AG08395 (cell line): ENCODE measurements around the gene ATF7IP.

Source experiments
- DNase-seq: peaks from one replicate; pipeline ENCODE4 v3.0.0; 2012; ENCODE audit warnings: mixed read lengths, low spot score

The ATF7IP gene

GRCh38 chr12:14481201-14481600, 115.7 kb downstream of the ATF7IP start:
- no peak for DNase-seq

GRCh38 chr12:14482361-14482760, 116.9 kb downstream of the ATF7IP start:
- DNase-seq: no peak

- DNase-seq: no peak
Measured at GRCh38 chr12:14482886-14483285, 117.4 kb downstream of the ATF7IP start.

GRCh38 chr12:14495326-14495725, 129.8 kb downstream of the ATF7IP start:
- no peak for DNase-seq

- DNase-seq: no peak
Measured at GRCh38 chr12:14505626-14506596, 140.4 kb downstream of the ATF7IP start.

GRCh38 chr12:14510574-14510973, 145.1 kb downstream of the ATF7IP start:
- DNase-seq: no peak

- DNase-seq: peak; percentile 7
Measured at GRCh38 chr12:14514154-14514842, 148.8 kb downstream of the ATF7IP start.

- no peak for DNase-seq
Measured at GRCh38 chr12:14514946-14515345, 149.5 kb downstream of the ATF7IP start.

- no peak for DNase-seq
Measured at GRCh38 chr12:14521822-14522221, 156.3 kb downstream of the ATF7IP start.

GRCh38 chr12:14525964-14526363, 160.5 kb downstream of the ATF7IP start:
- no peak for DNase-seq

GRCh38 chr12:14532152-14532551, 166.7 kb downstream of the ATF7IP start:
- no peak for DNase-seq

- DNase-seq: no peak
Measured at GRCh38 chr12:14537088-14537487, 171.6 kb downstream of the ATF7IP start.

GRCh38 chr12:14540801-14541462, 175.4 kb downstream of the ATF7IP start:
- DNase-seq: no peak

GRCh38 chr12:14545144-14546124, 180.0 kb downstream of the ATF7IP start:
- no peak for DNase-seq

- DNase-seq: no peak
Measured at GRCh38 chr12:14547571-14547970, 182.1 kb downstream of the ATF7IP start.

GRCh38 chr12:14548609-14549008, 183.1 kb downstream of the ATF7IP start:
- no peak for DNase-seq
